ENCODE results near the gene OR56A4.

The OR56A4 gene

DNA sequence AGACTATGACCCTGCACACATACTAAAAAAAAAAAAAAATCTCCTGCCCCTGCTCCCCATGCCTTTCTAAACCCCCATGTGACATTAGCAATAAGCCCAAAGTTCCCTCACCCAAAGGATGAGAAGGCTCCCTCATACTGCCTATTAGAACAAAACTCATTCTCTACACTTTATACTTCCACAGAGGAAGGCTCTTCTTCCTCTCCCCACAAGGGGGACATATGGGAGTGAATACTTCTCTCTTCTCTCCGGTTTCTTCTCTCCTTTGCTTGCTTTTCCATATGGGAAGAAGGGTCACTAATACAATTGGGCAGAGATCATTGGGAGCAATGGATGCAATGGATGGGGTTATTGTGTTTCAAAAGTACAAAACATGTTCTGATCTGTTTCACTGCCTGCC lies 23.3 kb downstream of the OR56A4 start:
- TF ChIP-seq, protein P1, sequence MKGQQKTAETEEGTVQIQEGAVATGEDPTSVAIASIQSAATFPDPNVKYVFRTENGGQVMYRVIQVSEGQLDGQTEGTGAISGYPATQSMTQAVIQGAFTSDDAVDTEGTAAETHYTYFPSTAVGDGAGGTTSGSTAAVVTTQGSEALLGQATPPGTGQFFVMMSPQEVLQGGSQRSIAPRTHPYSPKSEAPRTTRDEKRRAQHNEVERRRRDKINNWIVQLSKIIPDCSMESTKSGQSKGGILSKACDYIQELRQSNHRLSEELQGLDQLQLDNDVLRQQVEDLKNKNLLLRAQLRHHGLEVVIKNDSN (IDR thresholded peaks at IDR 0.05): no peak
- TF ChIP-seq FOXM1 (IDR thresholded peaks at IDR 0.05; ENCODE audit: borderline replicate concordance, low read depth) (no peak), MAX (IDR thresholded peaks at IDR 0.05) (no peak), CREB1 (IDR thresholded peaks at IDR 0.05; ENCODE audit: low read depth) (no peak), NFIC (IDR thresholded peaks at IDR 0.05) (no peak), CEBPB (IDR thresholded peaks at IDR 0.05) (no peak), YY1 (IDR thresholded peaks at IDR 0.05; ENCODE audit: low read depth) (no peak)

GRCh38 chr11:5973530-5973929 lies 33.2 kb downstream of the OR56A4 start:
- TF ChIP-seq FOXM1 (IDR thresholded peaks at IDR 0.05; ENCODE audit: borderline replicate concordance, low read depth) (no peak), RAD21 (IDR thresholded peaks at IDR 0.05; ENCODE audit: low read depth) (no peak), EGR1 (IDR thresholded peaks at IDR 0.05) (no peak), CEBPB (IDR thresholded peaks at IDR 0.05) (no peak), TAF1 (IDR thresholded peaks at IDR 0.05; ENCODE audit: low read depth) (no peak), YY1 (IDR thresholded peaks at IDR 0.05; ENCODE audit: low read depth) (no peak), CREB1 (IDR thresholded peaks at IDR 0.05; ENCODE audit: low read depth) (no peak)
- TF ChIP-seq, protein P1 (IDR thresholded peaks at IDR 0.05): no peak

DNA sequence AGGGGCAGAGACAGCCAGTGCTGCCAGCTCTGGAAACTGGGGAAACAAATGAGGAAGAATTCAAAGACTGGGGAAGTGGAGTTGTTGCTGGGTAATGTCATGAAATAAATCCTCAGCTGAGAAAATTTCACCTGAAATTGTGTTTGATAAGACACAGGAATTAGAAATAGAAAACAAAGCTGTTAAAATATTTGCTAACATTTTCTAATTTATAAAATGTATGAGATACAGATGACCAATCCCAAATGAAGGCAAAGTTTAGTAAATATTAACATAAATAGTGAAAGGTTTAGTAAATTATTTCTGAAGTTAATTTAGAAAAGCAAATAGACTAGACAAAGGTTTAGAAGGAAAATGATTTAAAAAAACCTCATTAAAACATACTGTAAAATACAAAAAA lies 38.4 kb downstream of the OR56A4 start, which contains the start of gene OR56A5:
Gene OR56A5, minus strand, starts transcription at position 101 of the 400 bp plus-strand sequence. Its CDS starts 0 bp downstream, at position 101.
- TF ChIP-seq TAF1 (IDR thresholded peaks at IDR 0.05; ENCODE audit: low read depth) (no peak), MAX (IDR thresholded peaks at IDR 0.05) (no peak), TEAD4 (IDR thresholded peaks at IDR 0.05) (no peak), CREB1 (IDR thresholded peaks at IDR 0.05; ENCODE audit: low read depth) (no peak), TCF12 (IDR thresholded peaks at IDR 0.05; ENCODE audit: low read depth) (no peak), EP300 (IDR thresholded peaks at IDR 0.05; ENCODE audit: borderline replicate concordance) (no peak), EGR1 (IDR thresholded peaks at IDR 0.05) (no peak), YY1 (IDR thresholded peaks at IDR 0.05; ENCODE audit: low read depth) (no peak), CEBPB (IDR thresholded peaks at IDR 0.05) (no peak), NFIC (IDR thresholded peaks at IDR 0.05) (no peak), FOXM1 (IDR thresholded peaks at IDR 0.05; ENCODE audit: borderline replicate concordance, low read depth) (no peak), RAD21 (IDR thresholded peaks at IDR 0.05; ENCODE audit: low read depth) (no peak)
- TF ChIP-seq, protein P1 (IDR thresholded peaks at IDR 0.05): no peak
- TF ChIP-seq, protein P2, sequence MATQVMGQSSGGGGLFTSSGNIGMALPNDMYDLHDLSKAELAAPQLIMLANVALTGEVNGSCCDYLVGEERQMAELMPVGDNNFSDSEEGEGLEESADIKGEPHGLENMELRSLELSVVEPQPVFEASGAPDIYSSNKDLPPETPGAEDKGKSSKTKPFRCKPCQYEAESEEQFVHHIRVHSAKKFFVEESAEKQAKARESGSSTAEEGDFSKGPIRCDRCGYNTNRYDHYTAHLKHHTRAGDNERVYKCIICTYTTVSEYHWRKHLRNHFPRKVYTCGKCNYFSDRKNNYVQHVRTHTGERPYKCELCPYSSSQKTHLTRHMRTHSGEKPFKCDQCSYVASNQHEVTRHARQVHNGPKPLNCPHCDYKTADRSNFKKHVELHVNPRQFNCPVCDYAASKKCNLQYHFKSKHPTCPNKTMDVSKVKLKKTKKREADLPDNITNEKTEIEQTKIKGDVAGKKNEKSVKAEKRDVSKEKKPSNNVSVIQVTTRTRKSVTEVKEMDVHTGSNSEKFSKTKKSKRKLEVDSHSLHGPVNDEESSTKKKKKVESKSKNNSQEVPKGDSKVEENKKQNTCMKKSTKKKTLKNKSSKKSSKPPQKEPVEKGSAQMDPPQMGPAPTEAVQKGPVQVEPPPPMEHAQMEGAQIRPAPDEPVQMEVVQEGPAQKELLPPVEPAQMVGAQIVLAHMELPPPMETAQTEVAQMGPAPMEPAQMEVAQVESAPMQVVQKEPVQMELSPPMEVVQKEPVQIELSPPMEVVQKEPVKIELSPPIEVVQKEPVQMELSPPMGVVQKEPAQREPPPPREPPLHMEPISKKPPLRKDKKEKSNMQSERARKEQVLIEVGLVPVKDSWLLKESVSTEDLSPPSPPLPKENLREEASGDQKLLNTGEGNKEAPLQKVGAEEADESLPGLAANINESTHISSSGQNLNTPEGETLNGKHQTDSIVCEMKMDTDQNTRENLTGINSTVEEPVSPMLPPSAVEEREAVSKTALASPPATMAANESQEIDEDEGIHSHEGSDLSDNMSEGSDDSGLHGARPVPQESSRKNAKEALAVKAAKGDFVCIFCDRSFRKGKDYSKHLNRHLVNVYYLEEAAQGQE (IDR thresholded peaks at IDR 0.05; ENCODE audit: low read depth): no peak

- TF ChIP-seq YY1 (IDR thresholded peaks at IDR 0.05; ENCODE audit: low read depth): no peak
- TF ChIP-seq TEAD4 (IDR thresholded peaks at IDR 0.05): no peak
- TF ChIP-seq TAF1 (IDR thresholded peaks at IDR 0.05; ENCODE audit: low read depth): no peak
- TF ChIP-seq FOXM1 (IDR thresholded peaks at IDR 0.05; ENCODE audit: borderline replicate concordance, low read depth): no peak
- no peak for TF ChIP-seq TCF12 (IDR thresholded peaks at IDR 0.05; ENCODE audit: low read depth)
- TF ChIP-seq RAD21 (IDR thresholded peaks at IDR 0.05; ENCODE audit: low read depth): no peak
- TF ChIP-seq, protein P1 (IDR thresholded peaks at IDR 0.05): no peak
- TF ChIP-seq, protein P2 (IDR thresholded peaks at IDR 0.05; ENCODE audit: low read depth): no peak
- TF ChIP-seq EP300 (IDR thresholded peaks at IDR 0.05; ENCODE audit: borderline replicate concordance): no peak
- no peak for TF ChIP-seq EGR1 (IDR thresholded peaks at IDR 0.05)
- TF ChIP-seq CEBPB (IDR thresholded peaks at IDR 0.05): no peak
Measured at GRCh38 chr11:5967708-5968107, 39.0 kb downstream of the OR56A4 start.

DNA sequence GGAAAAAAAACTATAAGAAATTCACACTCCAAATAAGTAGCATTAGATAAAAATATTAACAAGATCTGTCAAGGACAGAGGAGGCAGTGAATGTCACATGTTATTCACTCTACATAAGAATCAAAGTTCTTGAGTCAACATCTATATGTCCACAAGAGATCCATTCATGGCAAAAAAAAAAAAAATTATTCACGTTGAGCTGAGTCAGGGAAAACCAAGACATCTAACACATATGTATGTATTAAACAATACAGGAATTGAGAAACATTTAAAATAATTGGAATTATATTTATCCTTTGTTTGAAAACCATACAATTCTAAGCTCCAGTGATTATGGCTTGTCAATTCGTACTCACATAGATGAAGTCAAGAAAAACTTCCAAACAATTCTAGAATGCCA lies 39.8 kb downstream of the OR56A4 start:
- TF ChIP-seq CREB1 (IDR thresholded peaks at IDR 0.05; ENCODE audit: low read depth) (no peak), EP300 (IDR thresholded peaks at IDR 0.05; ENCODE audit: borderline replicate concordance) (no peak), EGR1 (IDR thresholded peaks at IDR 0.05) (no peak), MAX (IDR thresholded peaks at IDR 0.05) (no peak), TAF1 (IDR thresholded peaks at IDR 0.05; ENCODE audit: low read depth) (no peak)
- TF ChIP-seq, protein P2 (IDR thresholded peaks at IDR 0.05; ENCODE audit: low read depth): no peak
